Neural progenitor cell (in vitro differentiated cells): Measurements from ENCODE around the gene KCNK1. TPM values are rescaled to one million over a fixed set of nuclear protein-coding genes. Genes with fewer than 3 reads are reported as not detected.
"Not testable (repeated sequence)": the region's sequence is repeated elsewhere in the genome, so short reads cannot be mapped to it uniquely, and the experiment has no call there.

Source experiments
- DNase-seq: peaks from one replicate; pipeline ENCODE4 v3.0.0-alpha.2; 2016; ENCODE audit warnings: low spot score
- H2AFZ ChIP-seq: fragments of 200-600 bp; sonication (generic); replicated peaks from 2 replicates; pipeline ENCODE4 v1.6.1; 2016; ENCODE audit warnings: antibody characterized with exemption
- H3F3A ChIP-seq: fragments of 200-600 bp; sonication (generic); 2 replicates; pipeline ENCODE4 v1.6.1; 2016; ENCODE audit warnings: antibody characterized with exemption, low read depth
- H3K27ac ChIP-seq: fragments of 200-600 bp; sonication (generic); 2 replicates; pipeline ENCODE4 v1.5.1; 2016; ENCODE audit warnings: mild to moderate bottlenecking
- H3K27me3 ChIP-seq: fragments of 200-600 bp; sonication (generic); 2 replicates; pipeline ENCODE4 v1.6.1; 2016; ENCODE audit warnings: mild to moderate bottlenecking, moderate library complexity
- H3K36me3 ChIP-seq: fragments of 200-600 bp; sonication (generic); 2 replicates; pipeline ENCODE4 v1.5.1; 2016
- H3K4me1 ChIP-seq: fragments of 200-600 bp; sonication (generic); 2 replicates; pipeline ENCODE4 v1.6.1; 2016; ENCODE audit warnings: mixed run types
- H3K4me2 ChIP-seq: fragments of 200-600 bp; sonication (generic); 2 replicates; pipeline ENCODE4 v1.6.1; 2016
- H3K4me3 ChIP-seq: fragments of 200-600 bp; sonication (generic); 2 replicates; pipeline ENCODE4 v1.5.1; 2016
- H3K79me2 ChIP-seq: fragments of 200-600 bp; sonication (generic); 2 replicates; pipeline ENCODE4 v1.6.1; 2016; ENCODE audit warnings: low read depth
- H3K9ac ChIP-seq: fragments of 200-600 bp; sonication (generic); 2 replicates; pipeline ENCODE4 v1.6.1; 2016
- H3K9me3 ChIP-seq: fragments of 200-600 bp; sonication (generic); 2 replicates; pipeline ENCODE4 v1.5.1; 2016; ENCODE audit warnings: low read depth
- H4K20me1 ChIP-seq: fragments of 200-600 bp; sonication (generic); 2 replicates; pipeline ENCODE4 v1.6.1; 2016; ENCODE audit warnings: low read depth
- H3K27ac Mint-ChIP-seq: 3 replicates; pipeline ENCODE4 v1.8.0; 2021; ENCODE audit warnings: mixed read lengths
- H3K27me3 Mint-ChIP-seq: 2 replicates; pipeline ENCODE4 v1.8.0; 2022; ENCODE audit warnings: low read depth, mild to moderate bottlenecking, inconsistent platforms, moderate library complexity, mixed read lengths; ENCODE audit not compliant: insufficient read depth
- H3K36me3 Mint-ChIP-seq: 3 replicates; pipeline ENCODE4 v1.8.0; 2021; ENCODE audit warnings: mixed read lengths
- H3K4me1 Mint-ChIP-seq: 3 replicates; pipeline ENCODE4 v1.8.0; 2021; ENCODE audit warnings: mixed read lengths
- H3K4me3 Mint-ChIP-seq: 3 replicates; pipeline ENCODE4 v1.8.0; 2021; ENCODE audit warnings: mild to moderate bottlenecking, moderate library complexity, mixed read lengths
- H3K9me3 Mint-ChIP-seq: 3 replicates; pipeline ENCODE4 v1.8.0; 2020; ENCODE audit warnings: mixed read lengths
- CTCF ChIP-seq: fragments of 200-600 bp; sonication (generic); IDR thresholded peaks from 2 replicates; pipeline ENCODE4 v1.5.1; 2017; ENCODE audit warnings: antibody characterized with exemption, mild to moderate bottlenecking
- EZH2 ChIP-seq: fragments of 200-600 bp; sonication (generic); IDR thresholded peaks from 2 replicates; pipeline ENCODE4 v1.6.1; 2017; ENCODE audit warnings: antibody characterized with exemption, mild to moderate bottlenecking, moderate library complexity
- EZH2phosphoT487 ChIP-seq: fragments of 200-600 bp; sonication (generic); IDR thresholded peaks from 2 replicates; pipeline ENCODE4 v1.6.1; 2017; ENCODE audit warnings: antibody characterized with exemption
- total RNA-seq: library from RNA; depleted of rRNA; stranded (reverse); fragments of >200 nt; gene quantifications from 2 replicates; pipeline ENCODE4 v1.2.3, GENCODE V29; 2015; ENCODE audit warnings: low replicate concordance

KCNK1 gene
- total RNA-seq, 1 donor from 2014 or later: 0.11 TPM

DNA sequence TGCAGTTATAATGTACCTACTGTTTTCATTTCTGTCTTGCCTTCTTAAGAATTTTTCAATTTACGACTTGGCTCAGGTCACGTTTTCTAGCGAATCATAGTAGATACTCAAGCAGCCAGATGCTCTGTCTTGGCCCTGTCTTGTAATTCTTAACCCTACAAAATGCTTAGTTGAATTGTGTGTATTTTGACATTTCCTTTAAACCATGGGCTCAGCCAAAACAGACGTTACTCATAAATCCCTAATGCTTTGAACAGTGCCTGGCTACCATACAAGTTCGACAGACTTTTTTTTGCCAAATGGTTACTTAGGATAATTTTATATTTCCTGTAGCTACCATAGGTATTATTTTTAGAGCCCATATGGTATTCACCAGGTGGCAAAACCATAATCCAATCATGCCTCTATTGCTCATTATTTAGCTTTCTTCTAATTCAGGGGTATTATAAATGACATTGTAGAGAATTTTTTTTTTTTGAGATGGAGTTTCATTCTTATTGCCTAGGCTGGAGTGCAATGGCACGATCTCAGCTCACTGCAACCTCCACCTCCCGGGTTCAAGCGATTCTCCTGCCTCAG is 54.3 kb downstream of the KCNK1 start:
- H3K4me3 ChIP-seq: no peak overlapping the region
- Mint-ChIP-seq H3K27ac (no peak overlapping the region), H3K36me3 (no peaks in the 10 kb centered on the region), H3K4me3 (no peak overlapping the region), H3K27me3 (no peaks in the 10 kb centered on the region), H3K9me3 (peaks cover 2% of the 10 kb centered on the region), H3K4me1 (no peaks in the 10 kb centered on the region)
- H3K9ac ChIP-seq: no peak overlapping the region
- H3K36me3 ChIP-seq: no peaks in the 10 kb centered on the region
- no peak overlapping the region for H3K4me2 ChIP-seq
- no peaks in the 10 kb centered on the region for H3K9me3 ChIP-seq
- no peak overlapping the region for H2AFZ ChIP-seq
- no peak overlapping the region for H3K27ac ChIP-seq
- no peaks in the 10 kb centered on the region for H3F3A ChIP-seq
- no peaks in the 10 kb centered on the region for H3K27me3 ChIP-seq
- no peaks in the 10 kb centered on the region for H3K79me2 ChIP-seq
- H3K4me1 ChIP-seq: no peaks in the 10 kb centered on the region
- DNase-seq: no peak
- no peak for TF ChIP-seq EZH2
- no peak for TF ChIP-seq EZH2phosphoT487
- TF ChIP-seq CTCF: no peak
- H4K20me1 ChIP-seq: no peaks in the 10 kb centered on the region

- no peaks in the 10 kb centered on the region for H4K20me1 ChIP-seq
- no peak for DNase-seq
- H3K27ac ChIP-seq: no peak overlapping the region
- H2AFZ ChIP-seq: no peak overlapping the region
- no peak overlapping the region for H3K4me2 ChIP-seq
- H3K4me3 ChIP-seq: no peak overlapping the region
- H3K9me3 ChIP-seq: no peaks in the 10 kb centered on the region
- no peaks in the 10 kb centered on the region for H3K4me1 ChIP-seq
- no peaks in the 10 kb centered on the region for H3K36me3 Mint-ChIP-seq
- peaks cover 2% of the 10 kb centered on the region for H3K9me3 Mint-ChIP-seq
- H3K79me2 ChIP-seq: no peaks in the 10 kb centered on the region
- H3K27me3 Mint-ChIP-seq: no peaks in the 10 kb centered on the region
- no peak overlapping the region for H3K9ac ChIP-seq
- H3F3A ChIP-seq: no peaks in the 10 kb centered on the region
- no peaks in the 10 kb centered on the region for H3K27me3 ChIP-seq
- H3K4me3 Mint-ChIP-seq: no peak overlapping the region
- TF ChIP-seq EZH2: no peak
- TF ChIP-seq EZH2phosphoT487: no peak
- no peak for TF ChIP-seq CTCF
- no peak overlapping the region for H3K27ac Mint-ChIP-seq
- H3K4me1 Mint-ChIP-seq: no peaks in the 10 kb centered on the region
- H3K36me3 ChIP-seq: no peaks in the 10 kb centered on the region
Measured at GRCh38 chr1:233668725-233669294, 54.9 kb downstream of the KCNK1 start.

DNA sequence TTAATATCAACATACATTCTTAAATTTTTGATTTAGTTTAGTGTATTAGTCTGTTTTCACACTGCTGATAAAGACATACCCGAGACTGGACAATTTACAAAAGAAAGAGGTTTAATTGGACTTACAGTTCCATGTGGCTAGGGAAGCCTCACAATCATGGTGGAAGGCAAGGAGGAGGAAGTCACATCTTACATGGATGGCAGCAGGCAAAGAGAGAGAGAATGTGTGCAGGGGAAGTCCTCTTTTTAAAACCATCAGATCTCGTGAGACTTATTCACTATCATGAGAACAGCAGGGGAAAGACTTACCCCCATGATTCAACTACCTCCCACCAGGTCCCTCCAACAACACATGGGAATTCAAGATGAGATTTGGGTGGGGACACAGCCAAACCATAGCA is 56.5 kb downstream of the KCNK1 start:
- not testable (repeated sequence) for H3K27ac ChIP-seq, H4K20me1 ChIP-seq, H3K27ac Mint-ChIP-seq, DNase-seq, H3K9me3 ChIP-seq, H2AFZ ChIP-seq, H3K4me1 Mint-ChIP-seq, H3K4me3 ChIP-seq, H3K4me1 ChIP-seq, H3K36me3 Mint-ChIP-seq, H3K9ac ChIP-seq, H3K27me3 ChIP-seq, H3K36me3 ChIP-seq, H3K4me3 Mint-ChIP-seq, H3K9me3 Mint-ChIP-seq, H3F3A ChIP-seq, H3K27me3 Mint-ChIP-seq, H3K4me2 ChIP-seq, H3K79me2 ChIP-seq

DNA sequence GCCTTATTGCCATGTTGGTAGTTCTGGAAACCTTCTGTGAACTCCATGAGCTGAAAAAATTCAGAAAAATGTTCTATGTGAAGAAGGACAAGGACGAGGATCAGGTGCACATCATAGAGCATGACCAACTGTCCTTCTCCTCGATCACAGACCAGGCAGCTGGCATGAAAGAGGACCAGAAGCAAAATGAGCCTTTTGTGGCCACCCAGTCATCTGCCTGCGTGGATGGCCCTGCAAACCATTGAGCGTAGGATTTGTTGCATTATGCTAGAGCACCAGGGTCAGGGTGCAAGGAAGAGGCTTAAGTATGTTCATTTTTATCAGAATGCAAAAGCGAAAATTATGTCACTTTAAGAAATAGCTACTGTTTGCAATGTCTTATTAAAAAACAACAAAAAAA is 57.4 kb downstream of the KCNK1 start:
- H3K4me3 ChIP-seq: no peak overlapping the region
- no peak overlapping the region for H3K27ac ChIP-seq
- H2AFZ ChIP-seq: no peak overlapping the region
- no peaks in the 10 kb centered on the region for H3K27me3 ChIP-seq
- no peak overlapping the region for H3K4me2 ChIP-seq
- no peak for DNase-seq
- no peaks in the 10 kb centered on the region for H3K36me3 ChIP-seq
- Mint-ChIP-seq H3K4me3 (no peak overlapping the region), H3K4me1 (no peaks in the 10 kb centered on the region), H3K27ac (no peak overlapping the region), H3K36me3 (no peaks in the 10 kb centered on the region), H3K9me3 (peaks cover 2% of the 10 kb centered on the region), H3K27me3 (no peaks in the 10 kb centered on the region)
- no peaks in the 10 kb centered on the region for H3K9me3 ChIP-seq
- TF ChIP-seq EZH2phosphoT487: no peak
- TF ChIP-seq CTCF: no peak
- TF ChIP-seq EZH2: no peak
- H3K4me1 ChIP-seq: no peaks in the 10 kb centered on the region
- H4K20me1 ChIP-seq: no peaks in the 10 kb centered on the region
- H3F3A ChIP-seq: no peaks in the 10 kb centered on the region
- H3K79me2 ChIP-seq: no peaks in the 10 kb centered on the region
- no peak overlapping the region for H3K9ac ChIP-seq
